Osteoblast (primary cell): ENCODE results near the gene RUFY4. TPM values are rescaled to one million over a fixed set of nuclear protein-coding genes. Genes with fewer than 3 reads are reported as not detected.

ENCODE experiments used
- DNase-seq: peaks from one replicate; pipeline ENCODE4 v3.0.0; 2011; ENCODE audit warnings: low spot score, mixed read lengths; ENCODE audit not compliant: insufficient read length; ENCODE audit errors: missing footprints
- H2AFZ ChIP-seq: 2 replicates; pipeline ENCODE4 v1.6.0; 2011; ENCODE audit warnings: mild to moderate bottlenecking, low read length
- H3K27ac ChIP-seq: 2 replicates; pipeline ENCODE4 v1.5.1; 2011; ENCODE audit warnings: mild to moderate bottlenecking, low read depth, low read length, moderate library complexity
- H3K27me3 ChIP-seq: 2 replicates; pipeline ENCODE4 v1.6.0; 2012; ENCODE audit warnings: mild to moderate bottlenecking, control low read depth, inconsistent platforms, low read length, moderate library complexity; ENCODE audit not compliant: insufficient read depth
- H3K36me3 ChIP-seq: 2 replicates; pipeline ENCODE4 v1.5.1; 2011; ENCODE audit warnings: mild to moderate bottlenecking, low read length, control low read depth, moderate library complexity; ENCODE audit not compliant: insufficient read depth
- H3K4me1 ChIP-seq: 2 replicates; pipeline ENCODE4 v1.5.1; 2011; ENCODE audit warnings: mild to moderate bottlenecking, low read length, control low read depth, moderate library complexity; ENCODE audit not compliant: insufficient read depth
- H3K4me2 ChIP-seq: 2 replicates; pipeline ENCODE4 v1.6.0; 2011; ENCODE audit warnings: mild to moderate bottlenecking, low read length; ENCODE audit not compliant: insufficient read depth
- H3K4me3 ChIP-seq: fragments of 200-600 bp; sonication (generic); 3 replicates; pipeline ENCODE4 v1.5.1; 2012; ENCODE audit warnings: mild to moderate bottlenecking, low read length, inconsistent platforms; ENCODE audit not compliant: insufficient read depth
- H3K79me2 ChIP-seq: 2 replicates; pipeline ENCODE4 v1.6.0; 2012; ENCODE audit warnings: mild to moderate bottlenecking, low read length, control low read depth, inconsistent platforms; ENCODE audit not compliant: insufficient read depth
- H3K9me3 ChIP-seq: 2 replicates; pipeline ENCODE4 v1.5.1; 2011; ENCODE audit warnings: low read depth, low read length, control low read depth
- H4K20me1 ChIP-seq: 2 replicates; pipeline ENCODE4 v1.6.0; 2012; ENCODE audit warnings: mild to moderate bottlenecking, low read length, control low read depth; ENCODE audit not compliant: insufficient read depth
- CTCF ChIP-seq: IDR thresholded peaks from 2 replicates; pipeline ENCODE4 v1.5.1; 2011; ENCODE audit warnings: mild to moderate bottlenecking, low read depth, low read length, moderate library complexity; ENCODE audit errors: extremely low read depth
- total RNA-seq: library from RNA; depleted of rRNA; stranded (reverse); fragments of >200 nt; gene quantifications from 2 replicates; pipeline ENCODE4 v1.2.3, GENCODE V29; 2012

Gene RUFY4
- total RNA-seq, 1 donor, result not detected

- H3K27me3 ChIP-seq, result peaks cover 9% of the 10 kb centered on the region
- no peaks in the 10 kb centered on the region for H3K4me1 ChIP-seq
- H3K79me2 ChIP-seq, result no peaks in the 10 kb centered on the region
- no peaks in the 10 kb centered on the region for H3K9me3 ChIP-seq
- H4K20me1 ChIP-seq, result no peaks in the 10 kb centered on the region
- TF ChIP-seq CTCF, result no peak
- no peak overlapping the region for H2AFZ ChIP-seq
- H3K27ac ChIP-seq, result no peak overlapping the region
- no peak overlapping the region for H3K4me2 ChIP-seq
- H3K4me3 ChIP-seq, result no peak overlapping the region
- H3K36me3 ChIP-seq, result no peaks in the 10 kb centered on the region
- peak; percentile 51 for DNase-seq
These were observed 41.4 kb upstream of the RUFY4 start for GRCh38 chr2:218027426-218028188.

GRCh38 chr2:218028189-218028495 lies 40.9 kb upstream of the RUFY4 start:
- Histone ChIP-seq H3K9me3 (no peaks in the 10 kb centered on the region), H3K27ac (no peak overlapping the region), H3K4me1 (no peaks in the 10 kb centered on the region), H3K36me3 (no peaks in the 10 kb centered on the region), H2AFZ (no peak overlapping the region), H4K20me1 (no peaks in the 10 kb centered on the region), H3K79me2 (no peaks in the 10 kb centered on the region), H3K27me3 (peaks cover 9% of the 10 kb centered on the region), H3K4me3 (no peak overlapping the region), H3K4me2 (no peak overlapping the region)
- peak; percentile 63 for DNase-seq
- TF ChIP-seq CTCF, result no peak

GRCh38 chr2:218028562-218029348 lies 40.3 kb upstream of the RUFY4 start:
- no peak for TF ChIP-seq CTCF
- no peaks in the 10 kb centered on the region for H3K36me3 ChIP-seq
- H3K9me3 ChIP-seq, result no peaks in the 10 kb centered on the region
- H3K4me3 ChIP-seq, result no peak overlapping the region
- no peaks in the 10 kb centered on the region for H4K20me1 ChIP-seq
- H3K27me3 ChIP-seq, result peaks cover 14% of the 10 kb centered on the region
- H3K4me2 ChIP-seq, result no peak overlapping the region
- H2AFZ ChIP-seq, result no peak overlapping the region
- no peak overlapping the region for H3K27ac ChIP-seq
- peak; percentile 68 for DNase-seq
- no peaks in the 10 kb centered on the region for H3K4me1 ChIP-seq
- H3K79me2 ChIP-seq, result no peaks in the 10 kb centered on the region
